ENCODE measurements around the gene GPD2.

DNA sequence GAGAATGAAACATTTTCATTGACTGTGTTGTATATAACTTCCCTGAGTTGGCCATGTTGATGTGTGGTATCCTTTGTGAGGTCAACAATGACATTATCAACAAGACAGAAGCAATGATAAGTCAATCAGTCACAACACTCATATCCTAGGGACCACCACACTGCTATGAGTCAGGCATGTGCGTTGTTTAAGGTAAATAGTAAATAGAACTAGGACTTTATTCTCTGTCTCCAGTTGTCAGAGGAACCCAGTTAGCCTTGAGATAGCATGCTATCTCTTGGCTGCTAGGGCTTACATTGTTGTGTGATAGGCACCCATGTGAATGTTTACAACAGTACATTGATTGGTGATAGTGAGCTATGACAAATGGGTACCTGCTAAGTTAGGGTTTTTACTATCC lies 37.3 kb downstream of the GPD2 start:
- TF ChIP-seq, protein P1, sequence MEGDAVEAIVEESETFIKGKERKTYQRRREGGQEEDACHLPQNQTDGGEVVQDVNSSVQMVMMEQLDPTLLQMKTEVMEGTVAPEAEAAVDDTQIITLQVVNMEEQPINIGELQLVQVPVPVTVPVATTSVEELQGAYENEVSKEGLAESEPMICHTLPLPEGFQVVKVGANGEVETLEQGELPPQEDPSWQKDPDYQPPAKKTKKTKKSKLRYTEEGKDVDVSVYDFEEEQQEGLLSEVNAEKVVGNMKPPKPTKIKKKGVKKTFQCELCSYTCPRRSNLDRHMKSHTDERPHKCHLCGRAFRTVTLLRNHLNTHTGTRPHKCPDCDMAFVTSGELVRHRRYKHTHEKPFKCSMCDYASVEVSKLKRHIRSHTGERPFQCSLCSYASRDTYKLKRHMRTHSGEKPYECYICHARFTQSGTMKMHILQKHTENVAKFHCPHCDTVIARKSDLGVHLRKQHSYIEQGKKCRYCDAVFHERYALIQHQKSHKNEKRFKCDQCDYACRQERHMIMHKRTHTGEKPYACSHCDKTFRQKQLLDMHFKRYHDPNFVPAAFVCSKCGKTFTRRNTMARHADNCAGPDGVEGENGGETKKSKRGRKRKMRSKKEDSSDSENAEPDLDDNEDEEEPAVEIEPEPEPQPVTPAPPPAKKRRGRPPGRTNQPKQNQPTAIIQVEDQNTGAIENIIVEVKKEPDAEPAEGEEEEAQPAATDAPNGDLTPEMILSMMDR (IDR thresholded peaks at IDR 0.05): no peak
- TF ChIP-seq POLR2A (IDR thresholded peaks at IDR 0.05): no peak

Measured in heart left ventricle (tissue), 13 donors.